ENCODE results near the gene LRG1. TPM values are rescaled to one million over a fixed set of nuclear protein-coding genes. Genes with fewer than 3 reads are reported as not detected.

LRG1 gene
- polyA plus RNA-seq, 2 donors = 12.7 to 20.1 TPM

DNA sequence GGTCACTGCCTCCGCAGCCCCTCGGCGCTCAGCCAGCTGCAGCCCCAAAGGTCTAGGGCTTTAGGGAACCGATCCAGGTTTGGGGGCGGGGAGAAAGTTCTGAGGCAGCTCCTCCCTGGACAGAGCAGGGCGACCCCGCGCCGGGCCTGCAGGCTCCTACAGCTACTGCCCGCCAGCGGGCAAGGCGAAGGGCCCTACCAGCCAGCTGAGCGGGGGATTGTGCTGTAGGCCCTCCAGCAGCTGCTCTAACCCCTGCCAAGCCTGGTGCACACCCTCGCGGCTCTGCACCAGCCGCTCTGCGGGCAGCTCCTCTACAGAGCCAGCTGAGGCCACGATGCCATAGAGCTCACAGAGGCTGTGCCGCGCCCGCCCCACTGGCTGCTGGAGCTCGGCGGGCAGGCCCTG lies 35.5 kb downstream of the LRG1 start:
- H3K36me3 ChIP-seq (ENCODE audit: control insufficient read depth in 2 of 2, insufficient read depth in 2 of 2, low read length in 1 of 2) = peaks cover 0 to 47% of the 10 kb centered on the region in 2 donors
- H3K27ac ChIP-seq (ENCODE audit: low read depth in 2 of 2, low read length in 1 of 2) = no peak overlapping the region
- no peak overlapping the region for H3K4me3 ChIP-seq (ENCODE audit: low read depth in 1 of 2, low read length in 2 of 2)
- H3K27me3 ChIP-seq (ENCODE audit: control insufficient read depth in 1 of 2, insufficient read depth in 2 of 2, low read length in 2 of 2) = no peaks in the 10 kb centered on the region
- 85 to 87% methylated on average over 18 to 23 of the region's 23 CpGs for WGBS, 2 donors
- H3K9me3 ChIP-seq (ENCODE audit: control insufficient read depth in 2 of 2, insufficient read depth in 1 of 2, low read depth in 1 of 2, low read length in 1 of 2) = no peaks in the 10 kb centered on the region
- H3K4me1 ChIP-seq (ENCODE audit: control insufficient read depth in 2 of 2, insufficient read depth in 2 of 2, low read length in 1 of 2) = no peaks in the 10 kb centered on the region

GRCh38 chr19:4503825-4504170 lies 36.0 kb downstream of the LRG1 start:
- H3K27me3 ChIP-seq (ENCODE audit: control insufficient read depth in 1 of 2, insufficient read depth in 2 of 2, low read length in 2 of 2) = no peaks in the 10 kb centered on the region
- H3K4me1 ChIP-seq (ENCODE audit: control insufficient read depth in 2 of 2, insufficient read depth in 2 of 2, low read length in 1 of 2) = no peaks in the 10 kb centered on the region
- no peak overlapping the region for H3K4me3 ChIP-seq (ENCODE audit: low read depth in 1 of 2, low read length in 2 of 2)
- H3K27ac ChIP-seq (ENCODE audit: low read depth in 2 of 2, low read length in 1 of 2) = no peak overlapping the region
- peaks cover 0 to 47% of the 10 kb centered on the region in 2 donors for H3K36me3 ChIP-seq (ENCODE audit: control insufficient read depth in 2 of 2, insufficient read depth in 2 of 2, low read length in 1 of 2)
- WGBS, 2 donors = 87 to 88% methylated on average over 10 of the region's 10 CpGs
- no peaks in the 10 kb centered on the region for H3K9me3 ChIP-seq (ENCODE audit: control insufficient read depth in 2 of 2, insufficient read depth in 1 of 2, low read depth in 1 of 2, low read length in 1 of 2)

DNA sequence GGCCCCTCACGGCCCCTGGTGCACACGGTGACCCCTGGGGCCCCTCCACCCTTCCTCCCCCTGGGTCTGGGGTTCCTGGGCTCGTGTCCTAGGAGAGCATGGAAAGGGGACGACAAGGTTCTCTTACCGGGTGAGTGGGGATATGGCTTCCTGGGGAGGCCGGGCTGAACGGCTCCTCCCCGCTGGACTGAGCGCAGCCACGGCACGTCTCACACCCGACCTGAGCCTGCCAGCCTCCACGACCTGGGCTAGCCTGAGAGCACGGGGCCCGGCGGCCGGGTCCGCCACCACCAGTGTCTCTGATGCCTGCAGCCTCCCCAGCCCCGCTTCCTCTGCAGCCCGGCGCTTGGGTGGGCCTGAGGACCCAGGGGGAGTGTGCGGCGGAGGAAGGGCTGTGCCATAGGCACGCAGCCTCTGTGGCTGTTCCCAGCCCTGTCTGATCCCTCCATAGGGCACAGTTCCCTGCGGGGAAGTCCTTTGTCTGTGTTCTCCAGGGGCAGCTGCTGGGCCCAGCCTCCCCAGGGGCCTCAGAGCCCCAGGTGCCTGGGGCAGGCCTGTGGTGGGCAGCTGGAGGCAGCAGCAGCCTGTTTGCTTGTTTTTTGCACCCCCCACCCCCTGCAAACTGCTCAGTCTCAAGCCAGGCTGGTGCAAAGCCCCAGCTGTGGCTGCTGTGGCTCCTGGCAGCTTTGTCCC lies 36.6 kb downstream of the LRG1 start:
- H3K27me3 ChIP-seq (ENCODE audit: control insufficient read depth in 1 of 2, insufficient read depth in 2 of 2, low read length in 2 of 2) = no peaks in the 10 kb centered on the region
- H3K9me3 ChIP-seq (ENCODE audit: control insufficient read depth in 2 of 2, insufficient read depth in 1 of 2, low read depth in 1 of 2, low read length in 1 of 2) = no peaks in the 10 kb centered on the region
- peaks cover 0 to 53% of the 10 kb centered on the region in 2 donors for H3K36me3 ChIP-seq (ENCODE audit: control insufficient read depth in 2 of 2, insufficient read depth in 2 of 2, low read length in 1 of 2)
- H3K27ac ChIP-seq (ENCODE audit: low read depth in 2 of 2, low read length in 1 of 2) = no peak overlapping the region
- 87% methylated on average over 25 of the region's 25 CpGs for WGBS, 2 donors
- H3K4me3 ChIP-seq (ENCODE audit: low read depth in 1 of 2, low read length in 2 of 2) = no peak overlapping the region
- no peaks in the 10 kb centered on the region for H3K4me1 ChIP-seq (ENCODE audit: control insufficient read depth in 2 of 2, insufficient read depth in 2 of 2, low read length in 1 of 2)

GRCh38 chr19:4502282-4503131 lies 37.3 kb downstream of the LRG1 start:
- no peaks in the 10 kb centered on the region for H3K27me3 ChIP-seq (ENCODE audit: control insufficient read depth in 1 of 2, insufficient read depth in 2 of 2, low read length in 2 of 2)
- no peaks in the 10 kb centered on the region for H3K4me1 ChIP-seq (ENCODE audit: control insufficient read depth in 2 of 2, insufficient read depth in 2 of 2, low read length in 1 of 2)
- H3K27ac ChIP-seq (ENCODE audit: low read depth in 2 of 2, low read length in 1 of 2) = no peak overlapping the region
- no peak overlapping the region for H3K4me3 ChIP-seq (ENCODE audit: low read depth in 1 of 2, low read length in 2 of 2)
- WGBS, 2 donors = 85 to 86% methylated on average over 37 of the region's 37 CpGs
- H3K36me3 ChIP-seq (ENCODE audit: control insufficient read depth in 2 of 2, insufficient read depth in 2 of 2, low read length in 1 of 2) = peaks cover 0 to 59% of the 10 kb centered on the region in 2 donors
- H3K9me3 ChIP-seq (ENCODE audit: control insufficient read depth in 2 of 2, insufficient read depth in 1 of 2, low read depth in 1 of 2, low read length in 1 of 2) = no peaks in the 10 kb centered on the region

DNA sequence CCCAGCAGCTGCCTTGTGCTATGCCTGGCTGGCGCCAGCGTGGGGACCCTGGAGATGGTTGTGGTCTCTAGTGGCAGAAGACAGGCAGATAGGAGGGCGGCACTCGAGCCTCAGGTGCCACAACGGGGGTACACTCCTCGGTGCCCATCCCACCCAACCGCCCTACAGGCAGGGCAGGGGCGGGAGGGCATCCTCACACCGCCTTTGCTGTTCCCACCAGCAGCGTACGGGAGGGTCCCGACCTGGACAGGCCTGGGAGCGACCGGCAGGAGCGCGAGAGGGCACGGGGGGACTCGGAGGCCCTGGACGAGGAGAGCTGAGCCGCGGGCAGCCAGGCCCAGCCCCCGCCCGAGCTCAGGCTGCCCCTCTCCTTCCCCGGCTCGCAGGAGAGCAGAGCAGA lies 38.1 kb downstream of the LRG1 start:
- Histone ChIP-seq H3K4me1 (ENCODE audit: control insufficient read depth in 2 of 2, insufficient read depth in 2 of 2, low read length in 1 of 2) (no peaks in the 10 kb centered on the region), H3K36me3 (ENCODE audit: control insufficient read depth in 2 of 2, insufficient read depth in 2 of 2, low read length in 1 of 2) (peaks cover 0 to 63% of the 10 kb centered on the region in 2 donors), H3K4me3 (ENCODE audit: low read depth in 1 of 2, low read length in 2 of 2) (no peak overlapping the region), H3K9me3 (ENCODE audit: control insufficient read depth in 2 of 2, insufficient read depth in 1 of 2, low read depth in 1 of 2, low read length in 1 of 2) (no peaks in the 10 kb centered on the region), H3K27me3 (ENCODE audit: control insufficient read depth in 1 of 2, insufficient read depth in 2 of 2, low read length in 2 of 2) (no peaks in the 10 kb centered on the region), H3K27ac (ENCODE audit: low read depth in 2 of 2, low read length in 1 of 2) (no peak overlapping the region)
- WGBS, 2 donors = 87 to 90% methylated on average over 25 of the region's 25 CpGs

DNA sequence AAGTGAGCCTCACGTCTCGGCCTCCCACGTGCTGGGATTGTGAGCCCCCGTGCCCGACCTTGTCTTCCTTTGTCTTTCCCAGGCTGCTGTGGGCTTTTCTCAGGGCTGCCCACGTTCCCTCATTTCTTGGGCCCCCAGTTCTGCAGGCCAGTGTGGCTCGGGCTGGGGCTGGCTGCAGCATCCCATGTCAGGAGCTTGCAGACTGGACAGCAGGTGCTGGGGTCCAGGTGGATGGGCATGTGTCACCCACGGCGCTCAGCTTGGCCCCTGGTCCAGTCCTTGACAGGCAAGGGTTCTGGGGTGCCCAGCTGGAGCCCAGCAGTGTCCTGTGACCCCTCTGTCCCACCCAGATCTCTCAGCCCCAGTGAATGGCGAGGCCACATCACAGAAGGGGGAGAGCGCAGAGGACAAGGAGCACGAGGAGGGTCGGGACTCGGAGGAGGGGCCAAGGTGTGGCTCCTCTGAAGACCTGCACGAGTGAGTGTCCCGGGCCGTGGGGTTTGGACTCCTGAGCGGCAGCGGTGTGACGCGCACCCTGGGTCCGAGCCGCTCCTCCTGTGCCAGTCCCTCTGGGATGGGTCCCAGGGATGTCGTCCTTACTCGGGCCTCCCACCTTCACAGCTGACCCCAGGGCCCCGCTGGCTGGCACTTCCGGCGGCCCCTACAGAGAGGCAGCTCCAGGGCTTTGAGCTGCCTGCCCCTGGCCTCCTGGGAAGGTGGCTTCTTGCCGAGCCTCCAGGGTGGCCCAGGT lies 38.8 kb downstream of the LRG1 start:
- Histone ChIP-seq H3K4me1 (ENCODE audit: control insufficient read depth in 2 of 2, insufficient read depth in 2 of 2, low read length in 1 of 2) (no peaks in the 10 kb centered on the region), H3K27me3 (ENCODE audit: control insufficient read depth in 1 of 2, insufficient read depth in 2 of 2, low read length in 2 of 2) (no peaks in the 10 kb centered on the region), H3K27ac (ENCODE audit: low read depth in 2 of 2, low read length in 1 of 2) (no peak overlapping the region), H3K9me3 (ENCODE audit: control insufficient read depth in 2 of 2, insufficient read depth in 1 of 2, low read depth in 1 of 2, low read length in 1 of 2) (no peaks in the 10 kb centered on the region), H3K4me3 (ENCODE audit: low read depth in 1 of 2, low read length in 2 of 2) (no peak overlapping the region), H3K36me3 (ENCODE audit: control insufficient read depth in 2 of 2, insufficient read depth in 2 of 2, low read length in 1 of 2) (peaks cover 0 to 69% of the 10 kb centered on the region in 2 donors)
- WGBS, 2 donors = 89 to 92% methylated on average over 29 of the region's 29 CpGs

GRCh38 chr19:4499855-4500254 lies 40.0 kb downstream of the LRG1 start:
- no peak overlapping the region for H3K4me3 ChIP-seq (ENCODE audit: low read depth in 1 of 2, low read length in 2 of 2)
- H3K9me3 ChIP-seq (ENCODE audit: control insufficient read depth in 2 of 2, insufficient read depth in 1 of 2, low read depth in 1 of 2, low read length in 1 of 2) = no peaks in the 10 kb centered on the region
- no peaks in the 10 kb centered on the region for H3K27me3 ChIP-seq (ENCODE audit: control insufficient read depth in 1 of 2, insufficient read depth in 2 of 2, low read length in 2 of 2)
- 92 to 93% methylated on average over 15 of the region's 15 CpGs for WGBS, 2 donors
- peaks cover 0 to 69% of the 10 kb centered on the region in 2 donors for H3K36me3 ChIP-seq (ENCODE audit: control insufficient read depth in 2 of 2, insufficient read depth in 2 of 2, low read length in 1 of 2)
- no peaks in the 10 kb centered on the region for H3K4me1 ChIP-seq (ENCODE audit: control insufficient read depth in 2 of 2, insufficient read depth in 2 of 2, low read length in 1 of 2)
- H3K27ac ChIP-seq (ENCODE audit: low read depth in 2 of 2, low read length in 1 of 2) = no peak overlapping the region

GRCh38 chr19:4499318-4499717 lies 40.5 kb downstream of the LRG1 start:
- no peak overlapping the region for H3K27ac ChIP-seq (ENCODE audit: low read depth in 2 of 2, low read length in 1 of 2)
- peaks cover 3 to 68% of the 10 kb centered on the region in 2 donors for H3K36me3 ChIP-seq (ENCODE audit: control insufficient read depth in 2 of 2, insufficient read depth in 2 of 2, low read length in 1 of 2)
- H3K27me3 ChIP-seq (ENCODE audit: control insufficient read depth in 1 of 2, insufficient read depth in 2 of 2, low read length in 2 of 2) = no peaks in the 10 kb centered on the region
- no peaks in the 10 kb centered on the region for H3K4me1 ChIP-seq (ENCODE audit: control insufficient read depth in 2 of 2, insufficient read depth in 2 of 2, low read length in 1 of 2)
- no peaks in the 10 kb centered on the region for H3K9me3 ChIP-seq (ENCODE audit: control insufficient read depth in 2 of 2, insufficient read depth in 1 of 2, low read depth in 1 of 2, low read length in 1 of 2)
- no peak overlapping the region for H3K4me3 ChIP-seq (ENCODE audit: low read depth in 1 of 2, low read length in 2 of 2)
- 96% methylated on average over 23 of the region's 23 CpGs for WGBS, 2 donors

DNA sequence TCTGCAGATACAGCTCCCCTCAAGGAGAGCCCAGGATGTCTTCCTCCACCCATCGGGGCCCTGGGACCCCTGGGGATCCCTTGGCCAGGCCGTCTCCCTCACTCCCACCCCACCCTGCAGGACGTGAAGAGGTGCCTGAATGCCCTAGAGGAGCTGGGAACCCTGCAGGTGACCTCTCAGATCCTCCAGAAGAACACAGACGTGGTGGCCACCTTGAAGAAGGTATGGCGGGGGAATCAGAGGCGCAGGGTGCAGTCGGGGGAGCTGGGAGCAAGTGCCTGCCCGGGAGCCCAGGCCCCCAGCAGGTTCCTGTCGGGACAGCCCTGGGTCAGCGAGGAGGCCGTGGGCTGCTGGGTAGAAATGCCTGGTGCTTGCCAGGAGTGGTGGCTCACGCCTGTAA lies 41.1 kb downstream of the LRG1 start:
- no peaks in the 10 kb centered on the region for H3K27me3 ChIP-seq (ENCODE audit: control insufficient read depth in 1 of 2, insufficient read depth in 2 of 2, low read length in 2 of 2)
- no peak overlapping the region for H3K4me3 ChIP-seq (ENCODE audit: low read depth in 1 of 2, low read length in 2 of 2)
- 94 to 96% methylated on average over 12 of the region's 12 CpGs for WGBS, 2 donors
- no peaks in the 10 kb centered on the region for H3K9me3 ChIP-seq (ENCODE audit: control insufficient read depth in 2 of 2, insufficient read depth in 1 of 2, low read depth in 1 of 2, low read length in 1 of 2)
- H3K27ac ChIP-seq (ENCODE audit: low read depth in 2 of 2, low read length in 1 of 2) = no peak overlapping the region
- H3K4me1 ChIP-seq (ENCODE audit: control insufficient read depth in 2 of 2, insufficient read depth in 2 of 2, low read length in 1 of 2) = no peaks in the 10 kb centered on the region
- H3K36me3 ChIP-seq (ENCODE audit: control insufficient read depth in 2 of 2, insufficient read depth in 2 of 2, low read length in 1 of 2) = peaks cover 10 to 72% of the 10 kb centered on the region in 2 donors

Data from esophagus (tissue), 2 donors.